ENCODE results near the gene SPEG. TPM values are rescaled to one million over a fixed set of nuclear protein-coding genes. Genes with fewer than 3 reads are reported as not detected.

SPEG gene
- total and polyA plus RNA-seq, 2 donors (not counting 3 experiments of a cell fraction or from before 2014, with no cell fraction given) = 0.84 to 3.5 TPM

GRCh38 chr2:219477179-219477578 is 42.5 kb downstream of the SPEG start:
- CTCF ChIA-PET = interaction anchor here (0.6 to 7.0 kb wide), 8 partner anchors 10 to 83 kb away, joined by 3 to 115 read pairs (median 4); a partner anchor contains a TSS
- no peak for TF ChIP-seq MAX (IDR thresholded peaks at IDR 0.05; ENCODE audit: insufficient read depth, insufficient read length)
- TF ChIP-seq POLR2AphosphoS5 (IDR thresholded peaks at IDR 0.05; ENCODE audit: insufficient read depth, low read depth, low read length) = no peak
- no peak for TF ChIP-seq FOS (IDR thresholded peaks at IDR 0.05; ENCODE audit: borderline replicate concordance, insufficient read depth, low read length)
- TF ChIP-seq POLR2A (IDR thresholded peaks at IDR 0.05; ENCODE audit: low read depth, low read length) = no peak
- POLR2A ChIA-PET = no interaction called here
- FAIRE-seq = no peak
- H3K9me1 ChIP-seq (replicated peaks; ENCODE audit: control insufficient read depth, extremely low read depth, insufficient read depth, low read length) = no peaks in the 10 kb centered on the region
- intact Hi-C loops (cut with micrococcal nuclease) = loop anchor here (2.0 kb wide), 1 partner anchor 44 kb away; no protein-coding TSS in a partner anchor
- H3K79me2 ChIP-seq (ENCODE audit: control insufficient read depth, insufficient read depth, low read length) = no peaks in the 10 kb centered on the region
- H3K4me3 ChIP-seq (replicated peaks in 1 of 3; ENCODE audit: insufficient read depth in 1 of 3, low read depth in 1 of 3, low read length in 3 of 3) = no peak overlapping the region
- no peak overlapping the region for H3K4me2 ChIP-seq (ENCODE audit: insufficient read depth, low read length)
- H3K9ac ChIP-seq (replicated peaks; ENCODE audit: extremely low read depth, insufficient read depth, low read length) = no peak overlapping the region
- dilution Hi-C loops (cut with MboI; ENCODE audit: extremely low pct_ligation_motif_present, low sequenced_read_pairs) = no loop called here
- H3K9me3 ChIP-seq (replicated peaks; ENCODE audit: control insufficient read depth, insufficient read depth, low read length) = no peaks in the 10 kb centered on the region
- no peaks in the 10 kb centered on the region for H3K36me3 ChIP-seq (ENCODE audit: control insufficient read depth in 2 of 2, extremely low read depth in 1 of 2, insufficient read depth in 2 of 2, low read length in 2 of 2)
- H3K27ac ChIP-seq (ENCODE audit: insufficient read depth, low read depth, low read length) = no peak overlapping the region
- H2AFZ ChIP-seq (ENCODE audit: low read depth, low read length) = no peak overlapping the region
- H3K27me3 ChIP-seq (ENCODE audit: control insufficient read depth in 2 of 2, insufficient read depth in 2 of 2, low read length in 2 of 2) = peaks cover 2 to 5% of the 10 kb centered on the region in 2 experiments
- BruUV-seq (replicated peaks) = no TSS peak
- H4K20me1 ChIP-seq (replicated peaks; ENCODE audit: control insufficient read depth, extremely low read depth, insufficient read depth, low read length) = no peaks in the 10 kb centered on the region
- H3K4me1 ChIP-seq (ENCODE audit: control insufficient read depth, extremely low read depth, insufficient read depth, low read length) = no peaks in the 10 kb centered on the region
- DNase-seq (ENCODE audit: low read depth, low spot score) = no peak

GRCh38 chr2:219477815-219478214 is 43.2 kb downstream of the SPEG start:
- CTCF ChIA-PET = interaction anchor here (0.9 to 7.0 kb wide), 6 partner anchors 18 to 83 kb away, joined by 4 to 115 read pairs (median 7); a partner anchor contains a TSS
- dilution Hi-C loops (cut with MboI; ENCODE audit: extremely low pct_ligation_motif_present, low sequenced_read_pairs) = no loop called here
- POLR2A ChIA-PET = no interaction called here

More at GRCh38 chr2:219477815-219478214, 43.2 kb downstream of the SPEG start:
- intact Hi-C loops (cut with micrococcal nuclease) = loop anchor here (2.0 kb wide), 1 partner anchor 43 kb away; no protein-coding TSS in a partner anchor
- DNase-seq (ENCODE audit: low read depth, low spot score) = no peak
- no peaks in the 10 kb centered on the region for H3K79me2 ChIP-seq (ENCODE audit: control insufficient read depth, insufficient read depth, low read length)
- H3K9me3 ChIP-seq (replicated peaks; ENCODE audit: control insufficient read depth, insufficient read depth, low read length) = no peaks in the 10 kb centered on the region
- H3K4me2 ChIP-seq (ENCODE audit: insufficient read depth, low read length) = no peak overlapping the region
- H2AFZ ChIP-seq (ENCODE audit: low read depth, low read length) = no peak overlapping the region
- no peak overlapping the region for H3K9ac ChIP-seq (replicated peaks; ENCODE audit: extremely low read depth, insufficient read depth, low read length)
- H3K9me1 ChIP-seq (replicated peaks; ENCODE audit: control insufficient read depth, extremely low read depth, insufficient read depth, low read length) = no peaks in the 10 kb centered on the region
- no peak overlapping the region for H3K4me3 ChIP-seq (replicated peaks in 1 of 3; ENCODE audit: insufficient read depth in 1 of 3, low read depth in 1 of 3, low read length in 3 of 3)
- no peak for TF ChIP-seq POLR2A (IDR thresholded peaks at IDR 0.05; ENCODE audit: low read depth, low read length)
- no peak for TF ChIP-seq EZH2 (IDR thresholded peaks at IDR 0.05; ENCODE audit: borderline replicate concordance, low read depth, low read length, severe bottlenecking)
- TF ChIP-seq JUN (IDR thresholded peaks at IDR 0.05; ENCODE audit: borderline replicate concordance, insufficient read depth, insufficient read length, low read depth) = no peak
- no peak for TF ChIP-seq MYC (IDR thresholded peaks at IDR 0.05; ENCODE audit: low read depth, low read length)
- no peak for TF ChIP-seq FOS (IDR thresholded peaks at IDR 0.05; ENCODE audit: borderline replicate concordance, insufficient read depth, low read length)
- TF ChIP-seq GATA2 (IDR thresholded peaks at IDR 0.05; ENCODE audit: insufficient read depth, insufficient read length, low read depth, low read length) = no peak
- TF ChIP-seq POLR2AphosphoS5 (IDR thresholded peaks at IDR 0.05; ENCODE audit: insufficient read depth, low read depth, low read length) = no peak
- TF ChIP-seq CTCF (IDR thresholded peaks at IDR 0.05; ENCODE audit: extremely low read depth in 1 of 2, insufficient read depth in 1 of 2, low read depth in 1 of 2, low read length in 2 of 2) = no peak
- no peak for TF ChIP-seq MAX (IDR thresholded peaks at IDR 0.05; ENCODE audit: insufficient read depth, insufficient read length)
- FAIRE-seq = no peak
- H3K27ac ChIP-seq (ENCODE audit: insufficient read depth, low read depth, low read length) = no peak overlapping the region
- H3K27me3 ChIP-seq (ENCODE audit: control insufficient read depth in 2 of 2, insufficient read depth in 2 of 2, low read length in 2 of 2) = peaks cover 8 to 10% of the 10 kb centered on the region in 2 experiments
- BruUV-seq (replicated peaks) = no TSS peak
- H4K20me1 ChIP-seq (replicated peaks; ENCODE audit: control insufficient read depth, extremely low read depth, insufficient read depth, low read length) = no peaks in the 10 kb centered on the region
- no peaks in the 10 kb centered on the region for H3K4me1 ChIP-seq (ENCODE audit: control insufficient read depth, extremely low read depth, insufficient read depth, low read length)
- no peaks in the 10 kb centered on the region for H3K36me3 ChIP-seq (ENCODE audit: control insufficient read depth in 2 of 2, extremely low read depth in 1 of 2, insufficient read depth in 2 of 2, low read length in 2 of 2)
